ENCODE results near the gene PCDH10. TPM values are rescaled to one million over a fixed set of nuclear protein-coding genes. Genes with fewer than 3 reads are reported as not detected.

The PCDH10 gene
- total RNA-seq, 1 donor from 2014 or later = 0.15 TPM

GRCh38 chr4:133136833-133137232 lies 12.3 kb upstream of the PCDH10 start:
- H3K9ac ChIP-seq = no peak overlapping the region
- peaks cover 2% of the 10 kb centered on the region for H3K4me1 Mint-ChIP-seq
- no peak overlapping the region for H3K4me2 ChIP-seq
- H3K4me1 ChIP-seq = peaks cover 10% of the 10 kb centered on the region
- no peaks in the 10 kb centered on the region for H3K27me3 Mint-ChIP-seq (ENCODE audit: insufficient read depth, low read depth)
- H3K9me3 ChIP-seq (ENCODE audit: low read depth) = no peaks in the 10 kb centered on the region
- H3K79me2 ChIP-seq (ENCODE audit: low read depth) = no peaks in the 10 kb centered on the region
- H3K36me3 Mint-ChIP-seq = no peaks in the 10 kb centered on the region
- no peaks in the 10 kb centered on the region for H3F3A ChIP-seq (ENCODE audit: low read depth)
- H3K4me3 ChIP-seq = no peak overlapping the region
- H2AFZ ChIP-seq (replicated peaks) = no peak overlapping the region
- TF ChIP-seq EZH2 (IDR thresholded peaks at IDR 0.05) (no peak), CTCF (IDR thresholded peaks at IDR 0.05) (no peak), EZH2phosphoT487 (IDR thresholded peaks at IDR 0.05) (no peak)
- H3K27ac Mint-ChIP-seq = no peak overlapping the region
- H3K27ac ChIP-seq = no peak overlapping the region
- DNase-seq (ENCODE audit: low spot score) = no peak
- no peaks in the 10 kb centered on the region for H3K9me3 Mint-ChIP-seq
- H4K20me1 ChIP-seq (ENCODE audit: low read depth) = no peaks in the 10 kb centered on the region
- no peaks in the 10 kb centered on the region for H3K36me3 ChIP-seq
- no peaks in the 10 kb centered on the region for H3K27me3 ChIP-seq
- no peak overlapping the region for H3K4me3 Mint-ChIP-seq

GRCh38 chr4:133137571-133137970 lies 11.5 kb upstream of the PCDH10 start:
- DNase-seq (ENCODE audit: low spot score) = no peak
- H3K79me2 ChIP-seq (ENCODE audit: low read depth) = no peaks in the 10 kb centered on the region
- Mint-ChIP-seq H3K27me3 (ENCODE audit: insufficient read depth, low read depth) (no peaks in the 10 kb centered on the region), H3K4me3 (no peak overlapping the region), H3K36me3 (no peaks in the 10 kb centered on the region), H3K27ac (no peak overlapping the region), H3K4me1 (no peaks in the 10 kb centered on the region), H3K9me3 (no peaks in the 10 kb centered on the region)
- peaks cover 2% of the 10 kb centered on the region for H3K4me1 ChIP-seq
- H3K27me3 ChIP-seq = no peaks in the 10 kb centered on the region
- TF ChIP-seq CTCF (IDR thresholded peaks at IDR 0.05) (no peak), EZH2phosphoT487 (IDR thresholded peaks at IDR 0.05) (no peak), EZH2 (IDR thresholded peaks at IDR 0.05) (no peak)
- H3K36me3 ChIP-seq = no peaks in the 10 kb centered on the region
- H3K4me3 ChIP-seq = no peak overlapping the region
- H3K27ac ChIP-seq = no peak overlapping the region
- H3K4me2 ChIP-seq = no peak overlapping the region
- H3K9me3 ChIP-seq (ENCODE audit: low read depth) = no peaks in the 10 kb centered on the region
- no peak overlapping the region for H2AFZ ChIP-seq (replicated peaks)
- H3F3A ChIP-seq (ENCODE audit: low read depth) = no peaks in the 10 kb centered on the region
- H3K9ac ChIP-seq = no peak overlapping the region
- H4K20me1 ChIP-seq (ENCODE audit: low read depth) = no peaks in the 10 kb centered on the region

GRCh38 chr4:133143775-133144430 lies 5.2 kb upstream of the PCDH10 start:
- H2AFZ ChIP-seq (replicated peaks) = no peak overlapping the region
- H3F3A ChIP-seq (ENCODE audit: low read depth) = peaks cover 11% of the 10 kb centered on the region
- H3K9ac ChIP-seq = no peak overlapping the region
- H3K4me3 ChIP-seq = no peak overlapping the region
- no peaks in the 10 kb centered on the region for H3K79me2 ChIP-seq (ENCODE audit: low read depth)
- peaks cover 40% of the 10 kb centered on the region for H3K27me3 ChIP-seq
- H3K4me3 Mint-ChIP-seq = no peak overlapping the region
- TF ChIP-seq EZH2 (IDR thresholded peaks at IDR 0.05) (no peak), CTCF (IDR thresholded peaks at IDR 0.05) (no peak), EZH2phosphoT487 (IDR thresholded peaks at IDR 0.05) (no peak)
- peaks cover 5% of the 10 kb centered on the region for H3K27me3 Mint-ChIP-seq (ENCODE audit: insufficient read depth, low read depth)
- H3K4me1 ChIP-seq = peaks cover 9% of the 10 kb centered on the region
- H3K36me3 Mint-ChIP-seq = no peaks in the 10 kb centered on the region
- no peaks in the 10 kb centered on the region for H3K36me3 ChIP-seq
- no peaks in the 10 kb centered on the region for H4K20me1 ChIP-seq (ENCODE audit: low read depth)
- no peak overlapping the region for H3K27ac Mint-ChIP-seq
- no peak overlapping the region for H3K27ac ChIP-seq
- H3K4me2 ChIP-seq = no peak overlapping the region
- H3K4me1 Mint-ChIP-seq = peaks cover 29% of the 10 kb centered on the region
- no peaks in the 10 kb centered on the region for H3K9me3 ChIP-seq (ENCODE audit: low read depth)
- no peaks in the 10 kb centered on the region for H3K9me3 Mint-ChIP-seq
- DNase-seq (ENCODE audit: low spot score) = no peak

All from neural progenitor cell (in vitro differentiated cells).